CD4-positive, alpha-beta T cell treated with Interleukin-1 beta for 1 hour (primary cell): ENCODE measurements around the gene ESRRB.

Experiments
- DNase-seq, 2 donors: peaks; one replicate each; pipeline ENCODE4 v3.0.0-alpha.2; 2020 to 2022

ESRRB gene

GRCh38 chr14:76375947-76376404 lies at the start of gene ESRRB:
TSS of gene ESRRB (plus strand) at chr14:76376137. CDS start at chr14:76376402, 265 bp downstream.
- no peak for DNase-seq

GRCh38 chr14:76326918-76327689 lies 48.8 kb upstream of the ESRRB start:
- no peak for DNase-seq

- no peak for DNase-seq
Observed at GRCh38 chr14:76328457-76329137, 47.3 kb upstream of the ESRRB start.

- DNase-seq, result no peak
Observed at GRCh38 chr14:76329154-76329928, 46.6 kb upstream of the ESRRB start.

GRCh38 chr14:76329951-76330350 lies 46.0 kb upstream of the ESRRB start:
- DNase-seq, result no peak

GRCh38 chr14:76330411-76331327 lies 45.3 kb upstream of the ESRRB start:
- no peak for DNase-seq

GRCh38 chr14:76331328-76332011 lies 44.5 kb upstream of the ESRRB start:
- no peak for DNase-seq

- no peak for DNase-seq
Observed at GRCh38 chr14:76333664-76334063, 42.3 kb upstream of the ESRRB start.

GRCh38 chr14:76334316-76334715 lies 41.6 kb upstream of the ESRRB start:
- DNase-seq, result no peak

GRCh38 chr14:76336876-76337275 lies 39.1 kb upstream of the ESRRB start:
- DNase-seq, result no peak

- no peak for DNase-seq
Observed at GRCh38 chr14:76337635-76338545, 38.0 kb upstream of the ESRRB start.

- DNase-seq, result no peak
Observed at GRCh38 chr14:76339728-76340615, 36.0 kb upstream of the ESRRB start.

- no peak for DNase-seq
Observed at GRCh38 chr14:76343386-76343785, 32.6 kb upstream of the ESRRB start.

GRCh38 chr14:76346391-76347160 lies 29.4 kb upstream of the ESRRB start:
- DNase-seq, result no peak

- DNase-seq, result no peak
Observed at GRCh38 chr14:76348898-76349297, 27.0 kb upstream of the ESRRB start.

GRCh38 chr14:76349993-76350392 lies 25.9 kb upstream of the ESRRB start:
- no peak for DNase-seq

GRCh38 chr14:76350671-76351070 lies 25.3 kb upstream of the ESRRB start:
- no peak for DNase-seq

- DNase-seq, result no peak
Observed at GRCh38 chr14:76351941-76352340, 24.0 kb upstream of the ESRRB start.
